Heart right ventricle (tissue), 16 donors: Measurements from ENCODE around the gene LHFPL5. TPM values are rescaled to one million over a fixed set of nuclear protein-coding genes. Genes with fewer than 3 reads are reported as not detected.

Source experiments
- ATAC-seq, 8 donors: fragments of 200-7000 bp; cut with Tn5 transposase; one replicate each; pipeline ENCODE4 v1.9.1; 2020; ENCODE audit warnings: mild to moderate bottlenecking in 8 of 8, moderate library complexity in 8 of 8, moderate number of reproducible peaks in 1 of 8
- DNase-seq, 2 donors: peaks; one replicate each; pipeline ENCODE4 v3.0.0-alpha.2; 2020
- H3K27ac ChIP-seq, 10 donors: fragments of 200-600 bp; sonication (generic) in 2 of 10; one replicate each; pipeline versions ENCODE4 v1.5.0 to v1.8.0; 2020 to 2022; ENCODE audit warnings: mild to moderate bottlenecking in 3 of 10
- H3K27me3 ChIP-seq, 7 donors: fragments of 200-600 bp; one replicate each; pipeline ENCODE4 v1.8.0; 2021 to 2022; ENCODE audit warnings: mild to moderate bottlenecking in 2 of 7
- H3K36me3 ChIP-seq, 9 donors: fragments of 200-600 bp; sonication (generic) in 1 of 9; one replicate each; pipeline versions ENCODE4 v1.5.0 to v1.8.0; 2020 to 2022; ENCODE audit warnings: mild to moderate bottlenecking in 2 of 9
- H3K4me1 ChIP-seq, 9 donors: fragments of 200-600 bp; sonication (generic) in 1 of 9; one replicate each; pipeline versions ENCODE4 v1.5.0 to v1.8.0; 2020 to 2022; ENCODE audit warnings: mild to moderate bottlenecking in 4 of 9
- H3K4me3 ChIP-seq, 10 donors: fragments of 200-600 bp; sonication (generic) in 2 of 10; one replicate each; pipeline versions ENCODE4 v1.5.0 to v1.8.0; 2020 to 2022; ENCODE audit warnings: mild to moderate bottlenecking in 7 of 10, moderate library complexity in 2 of 10
- H3K9me3 ChIP-seq, 11 donors: fragments of 200-600 bp in 10 of 11; sonication (generic) in 2 of 11; one replicate each; pipeline versions ENCODE4 v1.5.0 to v1.8.0; 2013 to 2022; ENCODE audit warnings: mild to moderate bottlenecking in 2 of 11, control low read depth in 1 of 11, moderate library complexity in 1 of 11
- CTCF ChIP-seq, 9 donors: fragments of 200-600 bp; sonication (generic) in 2 of 9; IDR thresholded peaks; one replicate each; pipeline versions ENCODE4 v1.5.0 to v1.8.0; 2021 to 2022; ENCODE audit warnings: antibody characterized with exemption in 9 of 9, mild to moderate bottlenecking in 5 of 9, moderate library complexity in 1 of 9
- WGBS, 2 donors: extraction: QIAGEN DNeasy Blood & Tissue Kit; methylation state at CpG; one replicate each; pipeline ENCODE4 v1.1.7; 2013; ENCODE audit warnings: inconsistent platforms in 1 of 2; 5-methylcytosine and 5-hydroxymethylcytosine counted together
- intact Hi-C, 10 donors: fragments of 100-400 bp; cut with DNase I; formaldehyde crosslinking; loops; one replicate each; pipeline versions ENCODE4 v1.11.1 to v1.14.2; 2022
- polyA plus RNA-seq, 2 donors: library from polyadenylated mRNA; stranded (reverse); fragments of 200-250 nt; gene quantifications; one replicate each; pipeline ENCODE4 v1.2.3, GENCODE V29; 2013
- total RNA-seq, 10 donors: library from RNA; stranded (reverse); fragmentation: NEBNext Ultra II Directional in 3 of 10; extraction: Animal tissue kit (Norgen Biotek cat#: 25700) in 3 of 10; gene quantifications; one replicate each; pipeline versions ENCODE4 v1.2.1 to v1.2.4, GENCODE V29; 2021 to 2023
- donor health status: Arrhythmogenic right ventricular cardiomyopathy.
- donor health status: ischemic (EF 13 %, LVEDD 7.1; RV severe dilation, severe dysfunction).
- donor health status: healthy with polysubstance abuse.
- donor health status: DM: no; HTN: yes; CAD: no.
- donor health status: DM: no; HTN: no; CAD: no.
- donor health status: ischemic (EF 25% LVEDD 6.9; RV normal size, moderate dysfunction).
- donor health status: ischemic (EF 25% LVEDD 5.7; RV mildly dilated, moderate dysfunction).
- donor health status: healthy.
- donor health status: DM: yes; HTN: yes; CAD: no.
- donor health status: Ischemic cardiomyopathy.
- donor health status: ischemic (EF 35%, LVEDD 5.7; RV mildly dilated, moderate dysfunction).
- donor health status: nonischemic (EF 11% LVEDD 7.7; RV severe dilation, severe dysfunction).
- donor health status: DM: yes; HTN: yes; CAD: no.
- donor health status: PGD.
- donor health status: ischemic (EF 29% LVEDD 5.4; RV normal size, mild dysfunction).
- donor health status: nonischemic (EF 23%, LVEDD 6.1; RV moderate dilation, normal function).

Gene LHFPL5
- total and polyA plus RNA-seq, 12 donors = not detected

DNA sequence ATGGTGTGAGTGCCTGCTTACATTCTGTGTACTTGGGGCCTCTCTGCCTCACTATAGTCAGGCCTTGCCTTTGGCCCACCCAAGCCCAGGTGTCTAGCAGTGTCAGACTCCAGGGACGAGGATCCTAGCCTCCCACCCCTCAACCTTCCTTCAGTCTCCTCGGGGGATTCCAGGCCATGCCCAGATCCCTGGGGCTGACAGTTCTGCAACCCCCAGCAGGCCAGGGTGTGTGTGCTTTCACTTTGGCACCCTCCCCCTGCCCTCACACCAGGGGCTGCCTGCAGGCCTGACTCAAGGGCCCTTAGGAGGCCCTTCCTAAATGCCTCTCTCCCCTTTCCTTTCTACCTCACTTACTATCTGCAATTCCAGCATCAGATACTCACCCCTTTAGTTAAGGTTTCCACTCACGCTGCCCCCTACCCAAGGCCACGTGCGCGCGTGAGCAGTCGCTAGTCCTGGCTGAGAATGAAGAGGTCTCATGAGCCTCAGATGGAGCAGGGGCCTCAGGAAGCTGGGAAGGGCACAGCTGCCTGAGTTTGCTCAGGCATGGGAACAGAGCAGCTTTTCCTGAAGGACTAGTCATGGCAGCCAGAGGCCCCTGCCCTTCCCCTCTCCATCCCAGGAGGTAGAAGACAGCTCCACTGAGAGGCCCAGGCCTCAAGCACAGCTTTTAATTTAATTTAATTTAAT lies 7.2 kb upstream of the LHFPL5 start:
- TF ChIP-seq CTCF (IDR thresholded peaks at IDR 0.05) = no peak
- DNase-seq (no peak), ATAC-seq (peak in 1 of 8 donors; percentile 40)
- WGBS, 2 donors = 74 to 76% methylated on average over 8 of the region's 8 CpGs
- intact Hi-C loops = loop anchor here in 3 of 10 donors (1.0 kb wide), 2 partner anchors 10 to 11 kb away; no protein-coding TSS in a partner anchor
- no peaks in the 10 kb centered on the region for H3K9me3 ChIP-seq
- no peaks in the 10 kb centered on the region for H3K36me3 ChIP-seq
- H3K4me1 ChIP-seq = no peaks in the 10 kb centered on the region
- H3K4me3 ChIP-seq = no peak overlapping the region
- no peak overlapping the region for H3K27ac ChIP-seq
- H3K27me3 ChIP-seq = peaks cover 0 to 22% (median 3%) of the 10 kb centered on the region in 7 donors

GRCh38 chr6:35798706-35799105 lies 6.4 kb upstream of the LHFPL5 start:
- Histone ChIP-seq H3K27me3 (peaks cover 0 to 22% (median 3%) of the 10 kb centered on the region in 7 donors), H3K27ac (no peak overlapping the region), H3K4me1 (no peaks in the 10 kb centered on the region), H3K36me3 (no peaks in the 10 kb centered on the region), H3K4me3 (no peak overlapping the region), H3K9me3 (no peaks in the 10 kb centered on the region)
- 58 to 71% methylated on average over 5 of the region's 5 CpGs for WGBS, 2 donors
- intact Hi-C loops = loop anchor here in 3 of 10 donors (1.0 kb wide), 2 partner anchors 10 to 11 kb away; no protein-coding TSS in a partner anchor
- TF ChIP-seq CTCF (IDR thresholded peaks at IDR 0.05) = no peak
- ATAC-seq = no peak
- no peak for DNase-seq

DNA sequence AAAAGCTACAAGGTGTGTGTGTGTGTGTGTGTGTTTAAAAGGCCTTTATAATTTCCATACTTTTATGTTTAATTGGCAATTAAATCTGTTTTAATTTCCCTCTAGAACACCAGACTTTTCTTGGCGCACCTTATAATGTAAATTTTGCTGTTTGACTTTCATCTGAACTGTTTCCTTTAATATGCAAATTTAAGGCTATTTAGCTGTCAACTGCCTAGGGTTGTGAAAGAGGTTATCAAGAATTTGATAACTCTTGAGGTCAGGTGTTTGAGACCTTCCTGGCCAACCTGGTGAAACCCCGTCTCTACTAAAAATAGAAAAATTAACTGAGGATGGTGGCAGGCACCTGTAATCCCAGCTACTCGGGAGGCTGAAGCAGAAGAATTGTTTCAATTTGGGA lies 4.0 kb upstream of the LHFPL5 start:
- WGBS, 2 donors = 63 to 64% methylated on average over 3 of the region's 3 CpGs
- no peak for ATAC-seq

GRCh38 chr6:35808688-35809087 lies 3.5 kb downstream of the LHFPL5 start:
- Histone ChIP-seq H3K27me3 (peaks cover 0 to 57% (median 21%) of the 10 kb centered on the region in 7 donors), H3K4me1 (peaks cover 0 to 8% (median 0%) of the 10 kb centered on the region in 9 donors), H3K4me3 (no peak overlapping the region), H3K9me3 (no peaks in the 10 kb centered on the region), H3K27ac (no peak overlapping the region), H3K36me3 (no peaks in the 10 kb centered on the region)
- WGBS, 2 donors = 44 to 65% methylated on average over 3 of the region's 3 CpGs
- intact Hi-C loops = no loop called here
- DNase-seq (no peak), ATAC-seq (no peak)
- TF ChIP-seq CTCF (IDR thresholded peaks at IDR 0.05) = no peak

More for the DNA sequence above, 4.0 kb upstream of the LHFPL5 start:
- Histone ChIP-seq H3K27ac (no peak overlapping the region), H3K9me3 (no peaks in the 10 kb centered on the region), H3K4me1 (peaks cover 0 to 5% (median 0%) of the 10 kb centered on the region in 9 donors), H3K27me3 (peaks cover 0 to 29% (median 17%) of the 10 kb centered on the region in 7 donors), H3K4me3 (no peak overlapping the region), H3K36me3 (no peaks in the 10 kb centered on the region)
- TF ChIP-seq CTCF (IDR thresholded peaks at IDR 0.05) = no peak
- DNase-seq = no peak
- intact Hi-C loops = no loop called here
